Measurements from ENCODE around the gene DYSF.

The DYSF gene

GRCh38 chr2:71554028-71554705, 100.8 kb downstream of the DYSF start:
- Histone ChIP-seq H3K27ac (no peak overlapping the region), H3K4me3 (ENCODE audit: low read depth in 1 of 2, low read length in 1 of 2) (no peak overlapping the region), H3K4me1 (ENCODE audit: control insufficient read depth in 1 of 2, insufficient read depth in 1 of 2, low read depth in 1 of 2, low read length in 1 of 2) (no peaks in the 10 kb centered on the region), H3K36me3 (peaks cover 100% of the 10 kb centered on the region), H3K9me3 (no peaks in the 10 kb centered on the region), H3K27me3 (no peaks in the 10 kb centered on the region)
- no peak for TF ChIP-seq CTCF (IDR thresholded peaks at IDR 0.05)

- Histone ChIP-seq H3K36me3 (peaks cover 100% of the 10 kb centered on the region), H3K4me1 (ENCODE audit: control insufficient read depth in 1 of 2, insufficient read depth in 1 of 2, low read depth in 1 of 2, low read length in 1 of 2) (no peaks in the 10 kb centered on the region), H3K4me3 (ENCODE audit: low read depth in 1 of 2, low read length in 1 of 2) (no peak overlapping the region), H3K27ac (no peak overlapping the region), H3K9me3 (no peaks in the 10 kb centered on the region), H3K27me3 (no peaks in the 10 kb centered on the region)
- no peak for TF ChIP-seq CTCF (IDR thresholded peaks at IDR 0.05)
Measured at GRCh38 chr2:71554706-71555056, 101.3 kb downstream of the DYSF start.

GRCh38 chr2:71555798-71556454, 102.6 kb downstream of the DYSF start:
- Histone ChIP-seq H3K4me1 (ENCODE audit: control insufficient read depth in 1 of 2, insufficient read depth in 1 of 2, low read depth in 1 of 2, low read length in 1 of 2) (no peaks in the 10 kb centered on the region), H3K9me3 (no peaks in the 10 kb centered on the region), H3K4me3 (ENCODE audit: low read depth in 1 of 2, low read length in 1 of 2) (no peak overlapping the region), H3K27ac (no peak overlapping the region), H3K36me3 (peaks cover 100% of the 10 kb centered on the region), H3K27me3 (no peaks in the 10 kb centered on the region)
- TF ChIP-seq CTCF (IDR thresholded peaks at IDR 0.05), result no peak

- no peaks in the 10 kb centered on the region for H3K9me3 ChIP-seq
- H3K4me1 ChIP-seq (ENCODE audit: control insufficient read depth in 1 of 2, insufficient read depth in 1 of 2, low read depth in 1 of 2, low read length in 1 of 2), result no peaks in the 10 kb centered on the region
- H3K27ac ChIP-seq, result no peak overlapping the region
- no peak for TF ChIP-seq CTCF (IDR thresholded peaks at IDR 0.05)
- H3K27me3 ChIP-seq, result no peaks in the 10 kb centered on the region
- H3K4me3 ChIP-seq (ENCODE audit: low read depth in 1 of 2, low read length in 1 of 2), result no peak overlapping the region
- peaks cover 100% of the 10 kb centered on the region for H3K36me3 ChIP-seq
Measured at GRCh38 chr2:71556692-71557250, 103.4 kb downstream of the DYSF start.

- no peak overlapping the region for H3K27ac ChIP-seq
- H3K9me3 ChIP-seq, result no peaks in the 10 kb centered on the region
- H3K36me3 ChIP-seq, result peaks cover 100% of the 10 kb centered on the region
- TF ChIP-seq CTCF (IDR thresholded peaks at IDR 0.05), result no peak
- no peaks in the 10 kb centered on the region for H3K27me3 ChIP-seq
- no peak overlapping the region for H3K4me3 ChIP-seq (ENCODE audit: low read depth in 1 of 2, low read length in 1 of 2)
- H3K4me1 ChIP-seq (ENCODE audit: control insufficient read depth in 1 of 2, insufficient read depth in 1 of 2, low read depth in 1 of 2, low read length in 1 of 2), result no peaks in the 10 kb centered on the region
Measured at GRCh38 chr2:71557321-71557720, 104.0 kb downstream of the DYSF start.
